ENCODE results near the gene RASA1. TPM values are rescaled to one million over a fixed set of nuclear protein-coding genes. Genes with fewer than 3 reads are reported as not detected.

The RASA1 gene
- 1 to 10 TPM; 1.7 to 8.7 (median 4.0) TPM for polyA plus RNA-seq

DNA sequence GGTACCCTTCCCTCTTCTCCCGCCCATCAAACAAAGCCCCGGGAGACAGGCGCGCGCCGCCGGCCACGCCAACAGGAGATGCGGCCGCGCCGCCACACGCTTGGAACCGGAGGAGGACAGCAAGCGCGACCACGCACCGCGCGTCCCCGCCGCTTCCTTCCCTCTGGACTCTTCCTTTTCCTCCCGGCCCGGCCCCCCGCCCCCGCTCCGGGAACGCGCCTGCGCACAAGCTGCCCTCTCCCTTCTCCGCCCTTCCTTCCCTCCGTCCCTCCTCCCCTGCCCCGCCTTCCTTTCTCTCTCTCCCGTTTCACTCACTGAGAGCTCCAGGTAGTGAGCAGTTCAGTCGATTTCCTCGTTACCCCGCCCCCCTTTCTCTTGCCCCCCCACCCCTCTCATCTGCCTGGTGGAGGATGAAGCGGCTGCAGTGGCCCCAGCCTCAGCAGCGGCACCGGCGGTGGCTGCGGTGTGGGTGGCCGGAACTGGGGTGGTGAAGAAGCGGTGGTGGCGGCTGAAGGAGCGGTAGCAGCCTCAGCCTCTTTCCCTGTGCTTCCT, at the start of gene RASA1:
Gene RASA1 (plus strand): TSS at position 310 of the 552 bp plus-strand sequence. CDS start 569 bp downstream, outside the sequence.
- Mint-ChIP-seq H3K9me3 (no peaks in the 10 kb centered on the region), H3K4me1 (peaks cover 35 to 45% of the 10 kb centered on the region in 2 donors), H3K4me3 (peak within 1 kb of the TSS; percentile 91 to 99 (median 98)), H3K27me3 (ENCODE audit: low read depth in 3 of 3) (peaks cover 5 to 15% (median 14%) of the 10 kb centered on the region in 3 donors), H3K36me3 (no peaks in the 10 kb centered on the region), H3K27ac (peak within 1 kb of the TSS; percentile 84 to 96 (median 91))
- peak in 1 of 3 donors; percentile 84 for DNase-seq

DNA sequence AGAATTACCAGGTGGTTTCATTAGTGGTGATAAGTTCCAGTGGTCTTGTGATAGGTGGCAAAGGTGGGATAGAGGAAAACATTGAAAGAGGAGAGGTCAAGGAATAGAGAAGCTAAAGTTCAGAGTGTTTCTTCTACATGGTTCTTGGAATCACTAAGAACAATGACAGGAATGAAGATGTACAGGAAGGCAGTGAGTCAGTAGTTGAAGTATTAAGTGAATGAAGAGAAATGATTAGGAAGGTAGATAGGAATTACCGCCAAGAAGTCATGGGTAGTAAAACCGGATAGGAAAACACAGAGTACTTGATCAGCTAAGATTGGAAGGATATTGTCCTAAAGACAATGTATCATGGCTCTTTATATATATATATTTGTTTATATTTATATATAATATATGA, 37.9 kb upstream of the RASA1 start:
- no peak for DNase-seq
- Mint-ChIP-seq H3K9me3 (no peaks in the 10 kb centered on the region), H3K27me3 (ENCODE audit: low read depth in 3 of 3) (peaks cover 0 to 2% (median 0%) of the 10 kb centered on the region in 3 donors), H3K27ac (no peak overlapping the region), H3K36me3 (no peaks in the 10 kb centered on the region), H3K4me1 (no peaks in the 10 kb centered on the region), H3K4me3 (no peak overlapping the region)

DNA sequence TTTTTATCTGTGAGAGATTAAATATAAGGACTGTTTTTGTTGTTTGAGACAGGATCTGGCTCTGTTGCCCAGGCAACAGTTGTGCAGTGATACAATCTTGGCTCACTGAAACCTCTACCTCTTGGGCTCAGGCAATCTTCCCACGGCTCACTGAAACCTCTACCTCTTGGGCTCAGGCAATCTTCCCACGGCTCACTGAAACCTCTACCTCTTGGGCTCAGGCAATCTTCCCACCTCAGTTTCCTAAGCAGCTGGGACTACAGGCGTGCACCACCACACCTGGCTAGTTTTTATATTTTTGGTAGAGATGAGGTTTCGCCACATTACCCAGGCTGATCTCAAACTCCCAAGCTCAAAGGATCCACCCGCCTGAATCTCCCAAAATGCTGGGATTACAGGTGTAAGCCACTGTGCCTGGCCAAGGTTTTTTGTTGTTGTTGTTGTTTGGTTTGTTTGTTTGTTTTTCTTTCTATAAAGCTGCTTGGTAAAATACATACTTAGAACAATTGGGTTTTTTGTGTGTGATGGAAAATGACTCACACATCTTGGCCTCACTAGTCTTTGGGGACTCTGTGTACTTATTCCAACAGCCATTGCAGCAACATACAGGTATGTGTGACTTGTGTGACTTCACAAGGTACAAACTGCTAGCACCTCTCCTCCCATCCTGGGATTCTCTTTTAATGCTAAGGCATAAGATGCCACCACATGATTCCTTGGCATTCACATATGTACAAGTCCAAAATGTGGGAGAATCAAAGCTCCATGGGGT, 36.5 kb upstream of the RASA1 start:
- peaks cover 0 to 2% (median 0%) of the 10 kb centered on the region in 3 donors for H3K27me3 Mint-ChIP-seq (ENCODE audit: low read depth in 3 of 3)
- H3K9me3 Mint-ChIP-seq = no peaks in the 10 kb centered on the region
- DNase-seq = no peak
- H3K4me1 Mint-ChIP-seq = no peaks in the 10 kb centered on the region
- peaks cover 0 to 5% (median 0%) of the 10 kb centered on the region in 3 donors for H3K36me3 Mint-ChIP-seq
- no peak overlapping the region for H3K4me3 Mint-ChIP-seq
- H3K27ac Mint-ChIP-seq = no peak overlapping the region

DNA sequence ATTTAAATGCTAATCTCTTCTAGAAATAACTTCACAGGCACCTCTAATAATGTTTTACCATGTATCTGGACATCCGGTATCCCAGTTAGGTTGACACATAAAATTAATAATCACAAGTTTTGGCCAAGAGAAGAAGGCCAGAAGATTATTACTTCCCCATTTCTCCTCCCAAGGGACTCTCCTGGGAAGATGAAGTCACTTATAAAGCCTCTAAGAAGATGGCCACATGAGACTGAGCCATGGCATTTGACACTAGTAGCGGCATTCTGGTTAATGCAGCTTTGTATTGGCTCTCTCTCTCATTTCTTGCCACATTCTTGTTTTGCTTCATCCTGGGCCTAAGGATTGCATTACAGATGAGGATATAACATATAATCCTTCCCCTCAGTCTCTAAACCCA, 34.5 kb upstream of the RASA1 start:
- no peak for DNase-seq
- H3K27ac Mint-ChIP-seq = no peak overlapping the region
- H3K4me3 Mint-ChIP-seq = no peak overlapping the region
- H3K4me1 Mint-ChIP-seq = no peaks in the 10 kb centered on the region
- peaks cover 0 to 5% (median 0%) of the 10 kb centered on the region in 3 donors for H3K36me3 Mint-ChIP-seq
- H3K9me3 Mint-ChIP-seq = no peaks in the 10 kb centered on the region
- H3K27me3 Mint-ChIP-seq (ENCODE audit: low read depth in 3 of 3) = peaks cover 0 to 1% (median 0%) of the 10 kb centered on the region in 3 donors

DNA sequence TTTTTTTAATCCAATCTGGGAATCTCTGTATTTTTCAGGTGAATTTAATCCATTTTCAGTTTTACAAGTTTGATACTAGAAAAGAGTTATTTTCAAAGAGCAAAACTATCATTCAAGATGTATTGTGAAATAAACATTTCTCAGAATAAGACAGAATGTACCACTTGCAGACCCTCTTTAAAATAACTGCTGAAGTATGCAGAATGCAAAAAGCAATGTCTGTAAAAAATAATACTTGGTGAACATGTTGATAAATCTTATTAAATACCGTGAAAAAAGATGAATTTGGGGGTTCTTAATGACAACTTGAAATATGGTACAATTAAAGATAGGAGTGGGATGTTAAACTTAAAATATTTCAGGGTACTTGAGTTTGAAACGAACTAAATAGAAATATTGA, 26.1 kb upstream of the RASA1 start:
- Mint-ChIP-seq H3K36me3 (no peaks in the 10 kb centered on the region), H3K27me3 (ENCODE audit: low read depth in 3 of 3) (peaks cover 0 to under 1% (median 0%) of the 10 kb centered on the region in 3 donors), H3K4me1 (peaks cover 0 to 1% of the 10 kb centered on the region in 2 donors), H3K9me3 (no peaks in the 10 kb centered on the region), H3K27ac (no peak overlapping the region), H3K4me3 (no peak overlapping the region)
- no peak for DNase-seq

DNA sequence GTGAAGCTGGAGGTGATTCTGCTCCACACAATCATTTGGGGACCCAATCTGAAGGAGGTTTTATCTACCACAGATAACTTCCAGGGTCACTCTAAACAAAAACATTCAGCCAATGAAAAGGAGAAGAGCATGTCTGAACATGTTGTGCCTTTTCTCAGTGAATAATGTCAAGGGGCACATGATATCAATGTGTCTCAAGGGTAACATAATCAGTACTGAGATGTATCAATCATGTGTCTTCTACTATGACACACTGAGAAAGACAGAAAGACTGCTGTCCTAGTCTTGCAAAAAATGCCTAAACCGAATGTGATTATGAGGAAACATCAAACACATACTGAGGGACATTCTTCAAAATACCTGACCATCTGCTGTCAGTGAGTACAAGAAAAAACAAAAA, 25.4 kb upstream of the RASA1 start:
- no peaks in the 10 kb centered on the region for H3K27me3 Mint-ChIP-seq (ENCODE audit: low read depth in 3 of 3)
- no peak overlapping the region for H3K27ac Mint-ChIP-seq
- peaks cover 0 to 1% of the 10 kb centered on the region in 2 donors for H3K4me1 Mint-ChIP-seq
- no peaks in the 10 kb centered on the region for H3K36me3 Mint-ChIP-seq
- H3K9me3 Mint-ChIP-seq = no peaks in the 10 kb centered on the region
- no peak for DNase-seq
- H3K4me3 Mint-ChIP-seq = no peak overlapping the region

DNA sequence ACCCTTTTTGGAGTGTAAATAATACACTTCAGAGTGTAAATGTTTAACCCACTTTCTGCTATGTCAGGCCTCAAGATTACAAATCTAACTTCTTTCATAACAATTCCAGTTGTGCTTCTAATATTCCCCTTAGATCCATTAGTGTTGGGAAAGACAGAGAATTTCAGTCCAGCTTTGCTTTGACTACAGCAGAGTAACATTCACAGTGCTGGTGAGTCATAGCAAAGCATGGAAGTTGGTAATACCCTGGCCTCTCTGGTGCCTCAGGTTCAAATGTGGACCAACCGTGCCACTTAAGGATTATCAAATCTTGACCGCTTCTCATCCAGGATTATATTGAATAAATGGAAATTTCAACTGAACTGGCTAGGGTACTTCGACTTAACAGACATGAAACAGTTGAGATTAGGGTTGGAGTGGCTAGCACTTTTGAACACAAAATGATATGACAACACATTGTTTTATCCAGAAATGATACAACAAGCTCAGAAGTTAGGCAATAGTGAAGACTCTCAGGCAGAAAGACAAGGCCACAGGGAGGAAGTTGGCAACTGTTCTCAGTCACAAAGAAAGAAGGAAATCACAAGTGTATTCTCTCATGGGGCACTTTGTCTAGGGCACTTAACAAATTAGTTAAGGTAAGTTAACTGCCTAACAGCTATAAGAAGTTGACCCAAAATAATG, 24.4 kb upstream of the RASA1 start:
- H3K4me3 Mint-ChIP-seq = no peak overlapping the region
- H3K36me3 Mint-ChIP-seq = no peaks in the 10 kb centered on the region
- H3K27ac Mint-ChIP-seq = peak overlapping the region in 1 of 6 donors; percentile 15
- peaks cover 0 to 1% of the 10 kb centered on the region in 2 donors for H3K4me1 Mint-ChIP-seq
- no peak for DNase-seq
- H3K27me3 Mint-ChIP-seq (ENCODE audit: low read depth in 3 of 3) = peaks cover 0 to 1% (median 0%) of the 10 kb centered on the region in 3 donors
- no peaks in the 10 kb centered on the region for H3K9me3 Mint-ChIP-seq

DNA sequence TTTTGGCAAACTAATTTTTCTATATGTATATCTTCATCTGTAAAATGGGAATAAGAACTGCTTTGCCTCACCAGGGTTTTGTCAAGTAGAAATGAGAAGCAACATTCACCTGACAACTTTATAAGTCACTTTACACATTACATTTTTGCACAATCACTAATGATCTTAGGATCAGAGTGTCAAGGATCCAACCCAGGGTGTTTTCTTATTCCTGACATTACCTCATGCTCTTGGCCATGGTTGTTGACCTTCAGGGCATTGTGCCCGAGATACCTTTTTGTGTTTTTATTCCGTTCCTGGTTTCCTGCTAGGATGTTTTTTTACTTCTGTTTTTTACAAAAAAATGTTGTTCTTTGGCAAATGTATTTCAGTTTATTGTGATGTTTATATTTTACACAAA, 22.2 kb upstream of the RASA1 start:
- H3K9me3 Mint-ChIP-seq = no peaks in the 10 kb centered on the region
- DNase-seq = no peak
- H3K4me3 Mint-ChIP-seq = no peak overlapping the region
- peaks cover 0 to 1% of the 10 kb centered on the region in 2 donors for H3K4me1 Mint-ChIP-seq
- H3K27ac Mint-ChIP-seq = no peak overlapping the region
- H3K27me3 Mint-ChIP-seq (ENCODE audit: low read depth in 3 of 3) = peaks cover 0 to 1% (median 0%) of the 10 kb centered on the region in 3 donors
- no peaks in the 10 kb centered on the region for H3K36me3 Mint-ChIP-seq

DNA sequence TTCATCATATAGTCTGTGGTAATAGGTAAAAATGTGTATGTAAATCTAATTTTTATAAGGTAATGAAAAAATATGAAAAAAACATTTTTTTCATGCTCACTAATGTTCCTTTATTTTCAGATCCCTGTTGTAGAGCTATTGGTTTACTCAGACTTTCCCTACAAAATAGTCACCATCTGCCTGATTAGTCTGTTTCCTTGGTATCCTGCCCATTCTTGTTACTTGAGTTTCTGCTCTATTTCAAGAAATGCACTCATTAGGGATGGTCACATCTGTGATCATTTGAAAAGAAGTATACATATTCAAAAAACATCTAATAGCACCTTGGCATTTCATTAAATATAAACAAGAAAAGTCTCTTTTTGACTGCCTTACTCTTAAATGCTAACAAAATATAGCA, 21.6 kb upstream of the RASA1 start:
- H3K27ac Mint-ChIP-seq = no peak overlapping the region
- H3K36me3 Mint-ChIP-seq = no peaks in the 10 kb centered on the region
- H3K4me3 Mint-ChIP-seq = no peak overlapping the region
- no peaks in the 10 kb centered on the region for H3K9me3 Mint-ChIP-seq
- peaks cover 0 to 1% of the 10 kb centered on the region in 2 donors for H3K4me1 Mint-ChIP-seq
- no peak for DNase-seq
- peaks cover 0 to 1% (median 0%) of the 10 kb centered on the region in 3 donors for H3K27me3 Mint-ChIP-seq (ENCODE audit: low read depth in 3 of 3)

DNA sequence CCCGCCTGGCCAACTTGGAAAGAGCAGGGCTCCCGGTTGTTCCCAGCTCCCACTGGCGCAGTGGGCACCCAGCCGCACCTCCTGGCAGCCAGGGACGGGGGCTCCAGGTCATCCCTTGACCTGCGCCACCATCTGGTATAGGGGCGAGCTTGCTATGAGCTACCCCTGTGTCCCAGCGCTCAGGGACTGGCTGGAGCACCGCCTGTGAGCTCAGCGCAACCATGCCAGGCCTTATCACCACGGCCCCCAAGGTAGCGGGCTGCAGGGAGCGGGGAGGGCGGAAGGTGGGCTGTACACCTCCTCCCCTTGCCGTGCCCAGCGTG, 15.4 kb upstream of the RASA1 start:
- Mint-ChIP-seq H3K27ac (no peak overlapping the region), H3K36me3 (no peaks in the 10 kb centered on the region), H3K27me3 (ENCODE audit: low read depth in 3 of 3) (peaks cover 0 to 1% (median 0%) of the 10 kb centered on the region in 3 donors), H3K4me1 (no peaks in the 10 kb centered on the region), H3K4me3 (no peak overlapping the region), H3K9me3 (no peaks in the 10 kb centered on the region)
- DNase-seq = no peak

DNA sequence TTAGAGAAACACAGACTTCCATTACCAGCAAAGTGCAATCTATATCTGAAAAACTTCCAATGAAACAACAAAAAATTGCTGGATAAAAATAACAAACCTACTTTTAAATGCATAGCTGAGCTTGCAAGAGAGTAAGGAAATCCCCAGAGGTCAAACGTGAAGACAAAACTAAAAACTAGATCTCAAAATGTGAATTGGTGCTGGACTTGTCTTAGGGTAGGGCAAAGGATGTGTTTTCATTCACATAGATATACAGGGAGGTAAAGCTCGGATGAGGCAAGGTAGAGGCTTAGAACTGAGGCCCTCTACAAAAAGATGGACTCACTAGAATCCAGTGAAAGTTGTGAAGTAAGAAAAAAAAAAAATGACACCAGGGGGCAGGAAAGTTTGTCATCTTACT, 13.6 kb upstream of the RASA1 start:
- Mint-ChIP-seq H3K4me1 (no peaks in the 10 kb centered on the region), H3K27me3 (ENCODE audit: low read depth in 3 of 3) (no peaks in the 10 kb centered on the region), H3K36me3 (no peaks in the 10 kb centered on the region), H3K27ac (peak overlapping the region in 1 of 6 donors; percentile 4), H3K4me3 (no peak overlapping the region), H3K9me3 (no peaks in the 10 kb centered on the region)
- no peak for DNase-seq

DNA sequence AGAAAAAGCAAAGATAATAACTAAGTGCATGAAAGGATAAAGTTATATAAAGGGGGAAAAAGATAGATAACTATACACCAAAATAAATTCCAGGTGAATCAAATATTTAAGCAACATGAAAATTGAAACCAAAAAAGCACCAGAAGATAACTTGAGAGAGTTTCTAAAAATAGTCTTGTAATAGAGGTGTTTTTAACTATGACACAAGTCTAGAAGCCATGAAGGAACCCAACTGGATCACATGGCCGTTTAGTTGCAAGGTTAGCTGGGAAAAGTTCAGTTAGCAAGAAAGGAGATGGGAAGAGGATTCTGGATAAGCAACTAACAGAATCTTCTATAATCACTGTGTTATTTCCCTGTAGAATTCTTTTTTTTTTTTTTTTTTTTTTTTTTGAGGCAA, 9.2 kb upstream of the RASA1 start:
- no peaks in the 10 kb centered on the region for H3K36me3 Mint-ChIP-seq
- H3K27ac Mint-ChIP-seq = no peak overlapping the region
- no peak for DNase-seq
- no peaks in the 10 kb centered on the region for H3K9me3 Mint-ChIP-seq
- H3K4me1 Mint-ChIP-seq = no peaks in the 10 kb centered on the region
- no peaks in the 10 kb centered on the region for H3K27me3 Mint-ChIP-seq (ENCODE audit: low read depth in 3 of 3)
- H3K4me3 Mint-ChIP-seq = no peak overlapping the region

DNA sequence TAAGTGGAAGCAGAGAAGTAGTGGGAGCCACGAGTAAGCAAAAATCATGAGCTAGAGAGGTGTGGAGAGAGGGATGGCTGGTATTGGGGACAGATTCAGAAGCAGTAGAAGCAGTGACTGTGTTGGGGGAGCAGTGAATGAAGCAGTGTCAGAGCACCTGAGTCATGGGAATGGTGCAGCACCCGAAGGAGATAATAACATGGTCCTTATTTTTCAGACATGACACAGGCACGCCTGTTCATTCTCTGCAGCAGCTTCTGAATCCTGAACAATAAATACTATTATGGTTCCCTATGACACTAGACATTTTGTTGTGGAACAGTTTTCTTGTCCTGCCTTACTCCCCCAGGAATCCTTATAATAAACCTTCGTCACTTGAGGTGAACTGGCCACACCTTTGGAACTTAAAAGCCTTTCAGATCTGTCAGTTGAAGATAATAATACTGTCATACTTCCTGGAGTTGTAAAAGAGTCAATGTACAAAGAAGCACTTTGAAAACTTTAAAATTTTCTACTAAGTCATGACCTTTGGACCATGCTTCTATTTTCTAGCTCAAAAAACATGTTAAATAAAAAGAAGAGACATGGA, 7.0 kb upstream of the RASA1 start:
- Mint-ChIP-seq H3K27me3 (ENCODE audit: low read depth in 3 of 3) (no peaks in the 10 kb centered on the region), H3K4me1 (no peaks in the 10 kb centered on the region), H3K36me3 (no peaks in the 10 kb centered on the region), H3K27ac (peak overlapping the region in 2 of 6 donors; percentile 11 to 33), H3K4me3 (no peak overlapping the region), H3K9me3 (no peaks in the 10 kb centered on the region)
- DNase-seq = no peak

DNA sequence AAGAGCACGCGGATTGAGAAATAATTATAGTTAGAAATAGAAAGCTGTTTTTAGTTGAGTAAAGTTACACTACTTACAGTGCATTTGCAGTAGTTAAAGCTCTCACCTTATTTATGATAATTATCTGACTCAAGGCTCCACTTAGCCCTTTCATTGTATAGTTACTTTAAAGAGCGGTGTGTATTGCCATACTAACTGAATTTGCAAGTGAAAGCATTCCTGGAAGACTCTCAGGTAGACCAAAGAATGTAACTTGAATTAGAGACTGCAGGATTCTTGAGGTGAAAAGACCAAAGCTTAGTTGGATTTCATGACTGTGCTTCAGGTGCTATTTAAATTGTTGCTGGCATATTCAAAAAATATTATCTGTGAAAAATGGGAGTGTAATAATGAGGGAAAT, 4.2 kb upstream of the RASA1 start:
- DNase-seq = no peak
- Mint-ChIP-seq H3K27ac (no peak overlapping the region), H3K4me3 (no peak overlapping the region)

More for the DNA sequence above, 4.2 kb upstream of the RASA1 start:
- Mint-ChIP-seq H3K27me3 (ENCODE audit: low read depth in 3 of 3) (peaks cover 5 to 15% (median 14%) of the 10 kb centered on the region in 3 donors), H3K36me3 (no peaks in the 10 kb centered on the region), H3K9me3 (no peaks in the 10 kb centered on the region), H3K4me1 (peaks cover 9 to 17% of the 10 kb centered on the region in 2 donors)
